COLO668 (cell line): ENCODE measurements around the gene UGT1A10.
"Not testable (repeated sequence)": the region's sequence is repeated elsewhere in the genome, so short reads cannot be mapped to it uniquely, and the experiment has no call there.

Source experiments
- DNase-seq: peaks from one replicate; lab custom pipeline; 2025; ENCODE audit not compliant: unreplicated experiment; lab: John Stamatoyannopoulos, UW

UGT1A10 gene

DNA sequence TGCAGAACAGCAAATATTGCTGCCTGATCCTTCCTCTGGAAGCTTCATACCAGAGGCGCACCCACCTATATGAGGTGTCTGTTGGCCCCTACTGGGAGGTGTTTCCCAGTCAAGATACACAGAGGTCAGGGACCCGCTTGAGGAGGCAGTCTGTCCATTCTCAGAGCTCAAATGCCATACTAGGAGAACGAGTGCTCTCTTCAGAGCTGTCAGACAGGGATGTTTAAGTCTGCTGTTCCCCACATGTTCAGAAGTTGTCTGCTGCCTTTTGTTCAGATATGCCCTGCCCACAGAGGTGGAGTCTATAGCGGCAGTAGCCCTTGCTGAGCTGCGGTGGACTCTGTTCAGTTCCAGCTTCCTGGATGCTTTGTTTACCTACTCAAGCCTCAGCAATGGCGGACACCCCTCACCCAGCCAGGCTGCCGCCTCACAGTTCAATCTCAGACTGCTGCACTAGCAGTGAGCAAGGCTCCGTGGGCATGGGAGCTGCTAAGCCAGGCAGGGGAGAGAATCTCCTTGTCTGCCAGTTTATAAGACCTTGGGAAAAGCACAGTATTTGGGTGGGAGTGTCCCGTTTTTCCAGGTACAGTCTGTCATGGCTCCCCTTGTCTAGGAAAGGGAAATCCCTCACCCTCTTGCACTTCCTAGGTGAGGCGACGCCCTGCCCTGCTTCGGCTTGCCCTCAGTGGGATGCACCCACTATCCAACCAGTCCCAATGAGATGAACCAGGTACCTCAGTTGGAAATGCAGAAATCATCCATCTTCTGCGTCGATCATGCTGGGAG is 100.8 kb downstream of the UGT1A10 start:
- DNase-seq, result not testable (repeated sequence)

- DNase-seq, result no peak
Observed at GRCh38 chr2:233740870-233741269, 104.6 kb downstream of the UGT1A10 start.

GRCh38 chr2:233743464-233744259 is 107.4 kb downstream of the UGT1A10 start:
- no peak for DNase-seq

GRCh38 chr2:233745073-233745755 is 109.0 kb downstream of the UGT1A10 start:
- DNase-seq, result no peak

DNA sequence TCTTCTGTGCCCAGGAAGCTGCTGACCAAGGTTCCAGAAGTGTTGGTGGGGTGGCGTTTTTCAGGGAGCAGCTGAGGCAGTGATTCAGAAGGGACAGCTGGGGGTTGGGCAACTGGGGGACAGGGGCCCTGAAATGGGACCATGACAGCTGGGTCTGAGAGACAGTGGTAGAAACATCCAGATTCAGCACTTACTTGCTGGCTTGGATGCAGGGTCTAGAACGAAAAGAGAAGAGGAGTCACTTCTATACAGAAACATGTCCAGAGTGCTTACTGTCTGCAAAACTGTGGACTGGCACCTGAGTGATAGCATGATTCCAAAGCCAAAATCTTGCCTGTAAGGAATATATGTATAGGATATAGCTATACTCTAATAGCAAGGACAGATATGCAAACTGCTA is 109.6 kb downstream of the UGT1A10 start:
- DNase-seq, result not testable (repeated sequence)

- no peak for DNase-seq
Observed at GRCh38 chr2:233746475-233747282, 110.4 kb downstream of the UGT1A10 start.

DNA sequence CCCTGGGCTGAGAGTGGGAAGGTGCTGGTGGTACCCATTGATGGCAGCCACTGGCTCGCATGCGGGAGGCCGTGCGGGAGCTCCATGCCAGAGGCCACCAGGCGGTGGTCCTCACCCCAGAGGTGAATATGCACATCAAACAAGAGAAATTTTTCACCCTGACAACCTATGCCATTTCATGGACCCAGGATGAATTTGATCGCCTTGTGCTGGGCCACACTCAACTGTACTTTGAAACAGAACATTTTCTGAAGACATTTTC is 111.0 kb downstream of the UGT1A10 start:
- no peak for DNase-seq

- DNase-seq, result not testable (repeated sequence)
Observed at GRCh38 chr2:233750689-233751088, 114.4 kb downstream of the UGT1A10 start.

DNA sequence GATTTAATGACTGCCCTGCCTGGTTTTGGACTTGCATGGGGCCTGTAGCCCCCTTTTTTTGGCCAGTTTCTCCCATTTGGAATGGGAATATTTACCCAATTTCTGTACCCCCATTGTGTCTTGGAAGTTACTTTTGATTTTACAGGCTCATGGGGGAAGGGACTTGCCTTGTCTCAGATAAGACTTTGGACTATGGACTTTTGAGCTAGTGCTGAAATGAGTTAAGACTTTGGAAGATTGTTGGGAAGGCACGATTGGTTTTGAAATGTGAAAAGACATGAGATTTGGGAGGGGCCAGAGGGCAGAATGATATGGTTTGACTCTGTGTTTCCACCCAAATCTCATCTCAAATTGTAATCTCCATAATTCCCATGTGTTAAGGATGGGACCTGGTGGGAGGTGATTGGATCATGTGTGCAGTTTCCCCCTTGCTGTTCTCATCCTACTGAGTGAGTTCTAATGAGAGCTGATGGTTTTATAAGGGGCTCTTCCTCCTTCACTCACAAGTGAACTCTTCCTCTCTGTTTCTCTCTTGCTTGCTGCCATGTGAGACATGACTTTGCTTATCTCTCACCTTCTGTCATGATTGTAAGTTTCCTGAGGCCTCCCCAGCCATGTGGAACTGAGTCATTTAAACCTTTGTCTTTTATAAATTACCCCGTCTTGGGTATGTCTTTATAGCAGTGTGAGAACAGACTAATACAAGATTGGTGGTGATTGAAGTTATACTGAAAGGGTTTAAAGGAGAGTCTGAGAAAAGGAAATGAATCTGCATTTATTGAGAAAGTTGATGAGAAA is 115.2 kb downstream of the UGT1A10 start:
- not testable (repeated sequence) for DNase-seq

DNA sequence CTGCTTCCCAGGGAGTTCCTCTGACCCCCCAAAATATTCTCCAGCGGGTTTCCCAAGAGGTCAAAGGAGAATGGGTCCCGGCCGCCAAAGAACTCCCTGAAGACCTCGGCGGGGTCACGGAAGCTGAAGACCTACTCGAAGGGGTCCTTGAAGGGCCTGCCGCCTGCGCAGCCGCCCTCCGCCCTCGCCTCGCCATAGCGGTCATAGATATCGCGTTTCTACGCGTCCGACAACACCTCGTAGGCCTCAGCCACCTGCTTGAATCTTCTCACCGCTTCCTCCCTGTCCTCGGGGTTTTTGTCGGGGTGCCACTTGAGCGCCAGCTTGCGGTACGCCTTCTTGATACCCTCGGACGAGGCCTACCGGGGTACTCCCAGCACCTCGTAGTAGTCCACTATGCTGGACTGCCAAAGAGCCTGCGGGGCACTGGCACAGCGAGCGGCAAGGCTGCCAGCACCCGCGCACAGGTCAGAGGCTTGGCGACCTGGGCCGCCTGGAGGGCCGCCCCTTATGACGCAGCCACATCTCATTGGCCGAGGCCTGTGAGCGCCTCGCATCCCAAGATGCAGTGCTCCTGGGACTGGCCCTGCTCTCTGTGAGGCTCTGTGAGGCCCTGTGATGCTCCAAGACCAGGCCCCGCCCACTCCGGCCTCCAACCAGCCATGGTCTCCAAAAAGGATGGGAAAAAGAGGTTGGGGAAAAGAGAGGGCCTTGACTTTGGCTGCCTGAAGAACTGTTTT is 118.8 kb downstream of the UGT1A10 start:
- no peak for DNase-seq

DNA sequence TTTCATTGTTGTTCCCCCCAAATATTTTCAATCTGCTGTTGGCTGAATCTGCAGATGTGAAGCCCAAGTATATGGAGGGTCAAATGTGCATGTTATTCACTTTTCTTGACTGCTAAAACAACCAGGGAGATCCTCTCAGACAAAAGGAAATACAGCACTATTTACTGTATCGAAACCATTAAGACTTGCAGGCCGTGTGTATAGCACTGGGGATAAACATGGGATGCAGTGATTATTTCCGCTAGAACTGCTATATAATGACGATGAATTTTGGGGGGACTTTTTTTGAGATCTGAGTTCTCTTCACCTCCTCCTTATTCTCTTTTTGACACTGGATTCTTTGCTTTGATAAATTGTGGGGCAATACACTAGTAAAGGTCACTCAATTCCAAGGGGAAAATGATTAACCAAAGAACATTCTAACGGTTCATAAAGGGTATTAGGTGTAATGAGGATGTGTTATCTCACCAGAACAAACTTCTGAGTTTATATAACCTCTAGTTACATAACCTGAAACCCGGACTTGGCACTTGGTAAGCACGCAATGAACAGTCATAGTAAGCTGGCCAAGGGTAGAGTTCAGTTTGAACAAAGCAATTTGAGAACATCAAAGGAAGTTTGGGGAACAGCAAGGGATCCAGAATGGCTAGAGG is 120.3 kb downstream of the UGT1A10 start:
- DNase-seq, result no peak

GRCh38 chr2:233758141-233758540 is 121.9 kb downstream of the UGT1A10 start:
- no peak for DNase-seq

DNA sequence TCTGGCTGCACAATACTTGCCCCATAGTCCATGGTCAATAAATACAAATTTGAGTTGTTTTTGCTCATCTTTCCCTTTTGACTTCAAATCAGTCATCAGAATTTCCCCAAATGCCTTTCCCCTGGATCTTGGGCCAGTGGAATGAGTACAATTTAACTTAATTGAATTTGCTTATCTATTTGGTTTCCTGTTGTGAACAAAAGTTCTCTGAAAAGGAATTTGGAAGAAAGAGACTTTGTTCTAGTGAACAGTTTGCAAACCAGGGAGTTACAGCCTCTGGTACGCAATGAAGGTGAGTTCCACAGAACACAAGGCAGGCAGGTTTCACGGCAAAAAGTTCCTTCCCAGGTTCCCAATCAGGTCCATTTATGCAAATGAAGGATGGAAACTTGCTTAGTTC is 122.6 kb downstream of the UGT1A10 start:
- DNase-seq, result no peak

GRCh38 chr2:233760043-233760442 is 123.8 kb downstream of the UGT1A10 start, which contains the start of gene UGT1A1:
TSS of gene UGT1A1 (plus strand) at chr2:233760270. CDS start at chr2:233760288, 18 bp downstream.
- DNase-seq, result no peak

GRCh38 chr2:233761040-233761769 is 125.0 kb downstream of the UGT1A10 start:
- DNase-seq, result no peak

DNA sequence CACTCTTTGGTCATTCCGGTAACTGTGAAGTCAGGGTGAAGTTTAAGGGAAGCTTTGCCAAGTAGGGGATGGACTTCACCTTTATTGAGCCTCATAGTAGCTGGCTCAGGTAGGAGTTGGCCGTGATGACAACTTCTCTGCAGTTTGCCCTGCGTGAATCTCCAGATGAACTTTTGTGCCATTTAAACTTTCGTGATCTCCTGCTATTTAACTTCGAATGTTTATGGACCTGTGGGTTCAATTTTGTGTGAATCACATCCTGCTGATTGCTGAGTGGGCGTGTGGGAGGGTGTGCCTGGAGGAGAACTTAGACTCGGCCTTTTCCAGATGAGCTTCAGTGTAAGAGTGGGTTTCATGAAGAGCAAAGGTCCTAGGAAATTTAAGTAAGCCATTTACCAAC is 128.0 kb downstream of the UGT1A10 start:
- DNase-seq, result no peak

GRCh38 chr2:233764761-233765160 is 128.5 kb downstream of the UGT1A10 start:
- no peak for DNase-seq

- no peak for DNase-seq
Observed at GRCh38 chr2:233766416-233766815, 130.2 kb downstream of the UGT1A10 start.
